ENCODE data around the gene RIBC1.

- TF ChIP-seq CTCF (conservative IDR thresholded peaks at IDR 0.05; ENCODE audit: low read length): no peak
- no peak for TF ChIP-seq EZH2phosphoT487 (IDR thresholded peaks at IDR 0.05; ENCODE audit: borderline replicate concordance, low read depth, low read length)
These were observed 24.5 kb upstream of the RIBC1 start for GRCh38 chrX:53398216-53398615.
